Measurements from ENCODE around the gene KHDC4. TPM values are rescaled to one million over a fixed set of nuclear protein-coding genes. Genes with fewer than 3 reads are reported as not detected.
A peak's percentile ranks its signal among the peaks of the same experiment; 100 is the strongest.

Gene KHDC4
- polyA plus RNA-seq, 1 of the 3 experiments (the other 2 are of a cell fraction) = 43.1 TPM

DNA sequence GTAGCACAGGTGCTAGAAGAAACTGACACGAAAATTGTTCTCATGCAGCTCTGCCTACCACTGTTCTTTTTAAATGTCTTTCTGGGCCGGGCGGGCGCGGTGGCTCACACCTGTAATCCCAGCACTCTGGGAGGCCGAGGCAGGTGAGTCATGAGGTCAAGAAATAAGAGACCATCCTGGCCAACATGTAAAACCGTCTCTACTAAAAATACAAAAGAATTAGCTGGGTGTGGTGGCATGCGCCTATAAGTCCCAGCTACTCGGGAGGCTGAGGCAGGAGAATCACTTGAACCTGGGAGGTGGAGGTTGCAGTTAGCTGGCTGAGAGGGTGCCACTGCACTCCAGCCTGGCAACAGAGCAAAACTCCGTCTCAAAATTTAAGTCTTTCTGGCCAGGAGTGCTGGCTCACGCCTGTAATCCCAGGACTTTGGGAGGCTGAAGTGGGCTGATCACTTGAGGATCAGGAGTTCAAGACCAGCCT lies 22.1 kb downstream of the KHDC4 start:
- 78% methylated on average over 10 of the region's 11 CpGs for WGBS (ENCODE audit: low lambda C conversion rate)

More for the DNA sequence above, 22.1 kb downstream of the KHDC4 start:
- no peaks in the 10 kb centered on the region for H3K27me3 ChIP-seq (ENCODE audit: insufficient read depth)
- DNase-seq = no peak
- TF ChIP-seq RXRA (IDR thresholded peaks at IDR 0.05; ENCODE audit: borderline replicate concordance, low read depth) = no peak
- TF ChIP-seq FOXM1 (IDR thresholded peaks at IDR 0.05; ENCODE audit: low read depth) = no peak
- no peak for TF ChIP-seq GABPA (IDR thresholded peaks at IDR 0.05; ENCODE audit: low read depth)
- TF ChIP-seq, protein P1, sequence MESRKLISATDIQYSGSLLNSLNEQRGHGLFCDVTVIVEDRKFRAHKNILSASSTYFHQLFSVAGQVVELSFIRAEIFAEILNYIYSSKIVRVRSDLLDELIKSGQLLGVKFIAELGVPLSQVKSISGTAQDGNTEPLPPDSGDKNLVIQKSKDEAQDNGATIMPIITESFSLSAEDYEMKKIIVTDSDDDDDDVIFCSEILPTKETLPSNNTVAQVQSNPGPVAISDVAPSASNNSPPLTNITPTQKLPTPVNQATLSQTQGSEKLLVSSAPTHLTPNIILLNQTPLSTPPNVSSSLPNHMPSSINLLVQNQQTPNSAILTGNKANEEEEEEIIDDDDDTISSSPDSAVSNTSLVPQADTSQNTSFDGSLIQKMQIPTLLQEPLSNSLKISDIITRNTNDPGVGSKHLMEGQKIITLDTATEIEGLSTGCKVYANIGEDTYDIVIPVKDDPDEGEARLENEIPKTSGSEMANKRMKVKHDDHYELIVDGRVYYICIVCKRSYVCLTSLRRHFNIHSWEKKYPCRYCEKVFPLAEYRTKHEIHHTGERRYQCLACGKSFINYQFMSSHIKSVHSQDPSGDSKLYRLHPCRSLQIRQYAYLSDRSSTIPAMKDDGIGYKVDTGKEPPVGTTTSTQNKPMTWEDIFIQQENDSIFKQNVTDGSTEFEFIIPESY (IDR thresholded peaks at IDR 0.05; ENCODE audit: borderline replicate concordance, low read depth) = no peak
- TF ChIP-seq RCOR1 (IDR thresholded peaks at IDR 0.05; ENCODE audit: low read length) = no peak
- TF ChIP-seq, protein P2, sequence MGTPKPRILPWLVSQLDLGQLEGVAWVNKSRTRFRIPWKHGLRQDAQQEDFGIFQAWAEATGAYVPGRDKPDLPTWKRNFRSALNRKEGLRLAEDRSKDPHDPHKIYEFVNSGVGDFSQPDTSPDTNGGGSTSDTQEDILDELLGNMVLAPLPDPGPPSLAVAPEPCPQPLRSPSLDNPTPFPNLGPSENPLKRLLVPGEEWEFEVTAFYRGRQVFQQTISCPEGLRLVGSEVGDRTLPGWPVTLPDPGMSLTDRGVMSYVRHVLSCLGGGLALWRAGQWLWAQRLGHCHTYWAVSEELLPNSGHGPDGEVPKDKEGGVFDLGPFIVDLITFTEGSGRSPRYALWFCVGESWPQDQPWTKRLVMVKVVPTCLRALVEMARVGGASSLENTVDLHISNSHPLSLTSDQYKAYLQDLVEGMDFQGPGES (IDR thresholded peaks at IDR 0.05; ENCODE audit: low read depth, low read length) = no peak
- TF ChIP-seq EP300 (IDR thresholded peaks at IDR 0.05; ENCODE audit: borderline replicate concordance in 1 of 2, low read depth in 1 of 2, low read length in 1 of 2) = no peak
- TF ChIP-seq RFX5 (IDR thresholded peaks at IDR 0.05; ENCODE audit: low read length) = no peak
- TF ChIP-seq, protein P3, sequence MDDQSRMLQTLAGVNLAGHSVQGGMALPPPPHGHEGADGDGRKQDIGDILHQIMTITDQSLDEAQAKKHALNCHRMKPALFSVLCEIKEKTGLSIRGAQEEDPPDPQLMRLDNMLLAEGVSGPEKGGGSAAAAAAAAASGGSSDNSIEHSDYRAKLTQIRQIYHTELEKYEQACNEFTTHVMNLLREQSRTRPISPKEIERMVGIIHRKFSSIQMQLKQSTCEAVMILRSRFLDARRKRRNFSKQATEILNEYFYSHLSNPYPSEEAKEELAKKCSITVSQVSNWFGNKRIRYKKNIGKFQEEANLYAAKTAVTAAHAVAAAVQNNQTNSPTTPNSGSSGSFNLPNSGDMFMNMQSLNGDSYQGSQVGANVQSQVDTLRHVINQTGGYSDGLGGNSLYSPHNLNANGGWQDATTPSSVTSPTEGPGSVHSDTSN (IDR thresholded peaks at IDR 0.05) = no peak
- no peak for TF ChIP-seq FOXJ3 (CRISPR knock-in tag; IDR thresholded peaks at IDR 0.05)
- TF ChIP-seq CHD2 (IDR thresholded peaks at IDR 0.05; ENCODE audit: low read length, partially characterized antibody) = no peak
- TF ChIP-seq TAF1 (IDR thresholded peaks at IDR 0.05; ENCODE audit: borderline replicate concordance, low read depth, low read length) = no peak
- no peak for TF ChIP-seq RAD21 (IDR thresholded peaks at IDR 0.05; ENCODE audit: low read length)
- TF ChIP-seq, protein P4, sequence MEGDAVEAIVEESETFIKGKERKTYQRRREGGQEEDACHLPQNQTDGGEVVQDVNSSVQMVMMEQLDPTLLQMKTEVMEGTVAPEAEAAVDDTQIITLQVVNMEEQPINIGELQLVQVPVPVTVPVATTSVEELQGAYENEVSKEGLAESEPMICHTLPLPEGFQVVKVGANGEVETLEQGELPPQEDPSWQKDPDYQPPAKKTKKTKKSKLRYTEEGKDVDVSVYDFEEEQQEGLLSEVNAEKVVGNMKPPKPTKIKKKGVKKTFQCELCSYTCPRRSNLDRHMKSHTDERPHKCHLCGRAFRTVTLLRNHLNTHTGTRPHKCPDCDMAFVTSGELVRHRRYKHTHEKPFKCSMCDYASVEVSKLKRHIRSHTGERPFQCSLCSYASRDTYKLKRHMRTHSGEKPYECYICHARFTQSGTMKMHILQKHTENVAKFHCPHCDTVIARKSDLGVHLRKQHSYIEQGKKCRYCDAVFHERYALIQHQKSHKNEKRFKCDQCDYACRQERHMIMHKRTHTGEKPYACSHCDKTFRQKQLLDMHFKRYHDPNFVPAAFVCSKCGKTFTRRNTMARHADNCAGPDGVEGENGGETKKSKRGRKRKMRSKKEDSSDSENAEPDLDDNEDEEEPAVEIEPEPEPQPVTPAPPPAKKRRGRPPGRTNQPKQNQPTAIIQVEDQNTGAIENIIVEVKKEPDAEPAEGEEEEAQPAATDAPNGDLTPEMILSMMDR (IDR thresholded peaks at IDR 0.05) = no peak
- no peak for TF ChIP-seq ELF1 (IDR thresholded peaks at IDR 0.05)
- TF ChIP-seq YY1 (IDR thresholded peaks at IDR 0.05; ENCODE audit: low read depth) = no peak
- TF ChIP-seq SMC3 (IDR thresholded peaks at IDR 0.05; ENCODE audit: low read depth, low read length) = no peak
- H3K9me3 ChIP-seq = no peaks in the 10 kb centered on the region
- H4K20me1 ChIP-seq (ENCODE audit: insufficient read depth) = no peaks in the 10 kb centered on the region
- H3K79me2 ChIP-seq (ENCODE audit: insufficient read depth) = peaks cover 49% of the 10 kb centered on the region
- H3F3A ChIP-seq (replicated peaks; ENCODE audit: insufficient read depth) = peaks cover 67% of the 10 kb centered on the region
- peaks cover 46 to 86% of the 10 kb centered on the region in 2 experiments for H3K36me3 ChIP-seq (replicated peaks in 1 of 2; ENCODE audit: control insufficient read depth in 1 of 2, insufficient read depth in 2 of 2, low read length in 1 of 2)
- peaks cover 0 to 8% of the 10 kb centered on the region in 2 experiments; a peak in 3 of 4 replicates for H3K4me1 ChIP-seq (ENCODE audit: control insufficient read depth in 1 of 2, insufficient read depth in 2 of 2, low read depth in 1 of 2, low read length in 1 of 2)
- H3K27ac ChIP-seq (ENCODE audit: low read depth in 2 of 2, low read length in 1 of 2) = peak overlapping the region in 1 of 2 experiments; percentile 70; a peak in 3 of 4 replicates
- H3K4me3 ChIP-seq (ENCODE audit: low read depth in 2 of 2, low read length in 1 of 2) = peak overlapping the region in 1 of 2 experiments; percentile 94; a peak in 1 of 4 replicates
- H3K9me2 ChIP-seq = no peaks in the 10 kb centered on the region
- H3K4me2 ChIP-seq = peak overlapping the region; percentile 98; the same call in 1 of the 2 replicates
- ChIA-PET CTCF (interaction anchor here (0.6 to 1.0 kb wide), 3 partner anchors 14 to 147 kb away, joined by 3 to 4 read pairs (median 3); no protein-coding TSS in a partner anchor), POLR2A (interaction anchor here (1.0 to 1.3 kb wide), 3 partner anchors 15 to 29 kb away, joined by 3 to 4 read pairs (median 3); partner anchors contain the start of gene KHDC4)
- H3K9ac ChIP-seq = peak overlapping the region; percentile 86; the same call in 1 of the 2 replicates
- H2AFZ ChIP-seq (ENCODE audit: low read depth) = no peak overlapping the region
